NCI-H2196 treated with DMSO at 0.1 percent for 48 hours (cell line): ENCODE results near the gene RPS17.
"Not testable (repeated sequence)": the region's sequence is repeated elsewhere in the genome, so short reads cannot be mapped to it uniquely, and the experiment has no call there.

Source experiments
- DNase-seq: peaks from one replicate; lab custom pipeline; 2025; ENCODE audit not compliant: unreplicated experiment; lab: John Stamatoyannopoulos, UW

The RPS17 gene

DNA sequence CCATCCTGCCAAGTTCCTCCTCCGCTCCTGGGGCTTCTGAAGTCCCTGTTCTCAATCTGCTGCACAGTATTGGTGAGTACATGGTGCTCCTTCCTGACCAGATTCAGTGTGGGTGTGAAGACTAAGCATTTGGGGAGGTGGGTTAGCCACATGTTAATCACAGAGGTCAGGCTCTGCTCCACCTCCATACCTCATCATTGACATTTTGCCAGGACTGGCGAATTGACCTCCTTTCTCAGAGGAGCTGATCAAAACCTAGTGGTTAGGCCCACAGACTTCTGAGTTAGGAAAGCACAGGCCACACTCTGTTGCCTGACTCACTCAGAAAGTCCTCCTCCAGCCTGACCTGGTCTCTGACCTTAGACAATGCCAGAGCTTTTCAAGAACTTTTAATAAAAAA is 8.4 kb upstream of the RPS17 start:
- no peak for DNase-seq

DNA sequence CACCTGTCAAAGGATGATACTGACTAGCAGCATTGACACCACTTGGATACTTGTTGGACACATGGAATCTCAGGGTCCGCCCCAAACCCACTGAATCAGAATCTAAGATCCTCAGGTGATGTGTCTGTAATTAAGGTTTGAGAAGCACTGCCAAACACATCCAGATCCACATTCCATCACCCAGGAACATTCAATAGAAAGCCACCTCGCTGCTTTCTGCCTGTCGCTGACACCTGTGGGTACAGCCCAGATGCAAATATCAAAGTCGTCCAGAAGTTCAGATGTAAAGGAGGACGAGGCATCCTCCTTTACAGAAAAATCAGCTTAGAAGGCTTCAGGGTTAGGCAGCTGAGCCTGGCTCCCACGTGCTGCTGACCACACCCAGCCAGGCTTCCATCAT is 5.2 kb upstream of the RPS17 start:
- DNase-seq, result no peak

DNA sequence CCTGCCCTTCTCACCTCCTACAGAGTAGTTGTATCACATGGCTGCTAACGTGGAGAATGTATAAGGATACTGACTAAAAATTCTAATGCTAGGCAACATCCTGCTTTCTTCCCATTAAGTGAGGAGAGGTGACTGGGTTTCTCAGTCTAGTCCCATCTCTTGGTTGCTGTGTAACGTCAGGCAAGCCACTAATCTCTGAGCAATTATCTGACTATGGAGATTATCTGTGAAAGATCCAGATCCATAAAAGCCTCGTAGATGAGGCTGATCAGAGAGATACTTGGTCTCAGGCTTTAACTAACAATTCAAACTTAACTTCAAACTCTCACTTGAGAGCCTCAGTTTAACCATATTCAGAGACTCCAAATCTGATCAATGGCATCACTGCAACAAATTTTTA is 4.7 kb upstream of the RPS17 start:
- no peak for DNase-seq

DNA sequence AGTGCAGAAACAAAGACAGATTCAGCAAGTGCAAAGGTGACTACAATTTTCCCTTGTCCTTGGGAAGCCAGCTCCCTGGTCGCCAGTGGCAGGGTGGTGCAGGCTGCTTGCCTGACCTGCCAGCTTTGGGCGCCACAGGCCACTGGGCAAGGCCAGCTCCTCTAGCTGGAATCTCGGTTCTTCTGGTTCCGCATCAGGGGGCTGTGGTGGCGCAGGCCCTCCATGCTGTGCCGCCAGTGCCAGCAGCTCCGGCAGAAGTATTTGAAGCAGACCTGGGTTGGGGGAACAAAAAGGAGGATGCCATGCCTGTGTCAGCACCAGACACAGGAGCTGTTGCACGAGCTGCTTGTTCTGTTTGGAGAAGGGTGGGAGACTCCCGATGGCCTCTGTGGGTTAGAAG is 4.2 kb upstream of the RPS17 start:
- no peak for DNase-seq

DNA sequence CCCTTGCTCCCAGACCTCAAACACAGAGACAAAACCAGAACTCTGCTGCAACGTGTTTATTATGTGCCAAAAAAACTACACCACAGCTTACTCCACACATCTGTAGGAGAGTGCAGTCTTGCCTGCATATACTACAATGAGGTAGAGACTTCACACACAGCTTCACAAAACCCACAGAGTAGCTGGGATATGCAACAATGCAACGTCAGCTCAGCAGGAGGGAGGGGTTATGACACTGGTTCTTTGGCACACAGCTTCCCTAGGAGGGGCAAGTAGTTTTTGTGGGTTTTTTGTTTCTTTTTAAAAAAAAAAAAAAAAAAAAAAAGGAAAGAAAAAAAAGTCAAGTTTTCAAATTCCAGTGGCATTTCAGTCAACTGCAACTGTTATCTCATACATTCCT is 2.9 kb upstream of the RPS17 start:
- DNase-seq, result no peak

DNA sequence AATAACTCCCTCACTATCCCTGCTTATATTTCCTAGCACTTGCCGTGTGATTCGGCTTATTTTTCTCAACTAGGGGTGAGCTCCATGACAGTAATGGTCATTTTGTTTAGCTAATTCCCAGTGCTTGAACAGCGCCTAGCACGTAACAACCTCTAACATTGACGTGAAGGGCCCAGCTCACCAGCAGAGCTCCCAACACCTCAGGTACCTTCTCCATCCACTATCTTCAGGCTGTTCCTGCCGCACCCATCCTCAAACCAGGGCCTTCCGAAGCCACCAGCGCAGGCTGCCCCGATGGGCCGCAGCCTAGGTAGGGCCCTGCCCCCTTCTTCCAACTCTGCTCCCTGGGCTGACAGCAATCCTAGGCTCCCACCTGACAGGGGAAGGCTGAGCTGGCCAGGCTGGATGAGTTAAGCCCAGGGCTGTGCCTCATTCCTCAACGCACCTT is 751 bp upstream of the RPS17 start:
- no peak for DNase-seq

DNA sequence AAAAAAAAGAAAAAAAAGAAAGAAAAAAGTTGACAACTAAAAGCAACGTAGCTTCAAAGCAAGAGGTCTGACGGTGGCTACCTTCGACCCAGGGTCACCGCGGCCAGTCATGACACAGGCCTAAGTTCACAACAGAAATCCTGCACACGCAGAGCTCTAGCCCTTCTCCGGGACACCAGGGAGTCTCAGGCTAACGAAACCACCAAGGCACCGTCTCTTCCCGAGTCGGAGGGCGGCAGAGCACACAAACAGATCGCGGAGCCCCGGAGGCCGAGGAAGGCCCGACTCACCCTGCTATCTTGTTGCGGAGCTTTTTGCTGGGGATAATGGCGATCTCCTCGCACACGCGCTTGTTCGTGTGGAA is 584 bp downstream of the RPS17 start:
- DNase-seq, result no peak

DNA sequence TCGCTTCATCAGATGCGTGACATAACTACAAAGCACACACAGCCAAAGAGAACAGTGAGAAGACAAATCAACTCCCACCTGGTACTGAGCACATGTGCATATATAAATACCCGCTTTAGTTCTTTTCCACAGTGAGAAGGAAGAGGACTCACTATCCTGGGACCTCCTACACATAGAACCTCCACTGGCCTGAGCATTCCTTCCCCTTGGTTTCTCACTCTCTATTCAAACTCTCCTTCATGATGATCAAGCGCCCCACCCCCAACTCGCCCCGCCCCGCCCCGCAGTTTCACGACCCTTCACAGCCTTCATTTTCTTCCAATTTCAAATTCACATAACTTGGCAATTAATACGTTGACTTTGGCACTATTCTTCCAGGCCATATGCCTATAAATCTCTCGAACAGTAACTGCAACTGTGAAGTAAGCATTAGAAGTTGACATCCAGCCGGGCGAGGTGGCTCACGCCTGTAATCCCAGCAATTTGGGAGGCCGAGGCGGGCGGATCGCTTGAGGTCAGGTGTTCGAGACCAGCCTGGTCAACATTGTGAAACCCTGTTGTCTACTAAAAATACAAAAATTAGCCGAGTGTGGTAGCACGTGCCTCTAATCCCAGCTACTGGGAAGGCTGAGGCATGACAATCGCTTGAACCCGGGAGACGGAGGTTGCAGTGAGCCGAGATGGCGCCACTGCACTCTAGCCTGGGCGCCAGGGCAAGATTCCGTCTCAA is 1.1 kb downstream of the RPS17 start:
- DNase-seq, result no peak

DNA sequence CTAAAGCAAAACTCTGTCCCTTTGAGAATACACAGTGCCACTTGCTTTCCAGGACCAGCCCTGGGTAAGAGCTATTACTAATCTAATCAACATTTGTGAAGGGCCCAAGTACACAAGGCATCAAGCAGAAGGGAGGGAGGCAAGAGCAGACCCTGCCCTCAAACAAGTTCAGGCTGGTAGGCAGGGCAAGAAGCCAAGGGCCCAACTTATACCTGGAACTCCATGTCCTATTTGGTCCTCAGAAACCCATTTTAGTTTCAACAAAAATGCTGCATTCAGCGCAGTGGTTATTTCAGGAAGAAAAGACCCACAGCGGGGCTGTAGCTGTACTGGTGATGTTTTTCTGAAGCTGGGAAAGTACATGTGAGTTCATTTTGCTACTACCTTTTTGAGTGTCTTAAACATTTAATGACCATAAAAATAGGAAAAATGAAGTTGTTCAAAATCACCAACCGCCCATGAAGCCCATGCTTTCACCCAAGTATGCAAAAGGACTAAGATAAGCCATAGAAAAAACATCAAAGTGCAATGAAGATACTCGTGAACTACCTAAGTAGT is 2.8 kb downstream of the RPS17 start:
- no peak for DNase-seq

DNA sequence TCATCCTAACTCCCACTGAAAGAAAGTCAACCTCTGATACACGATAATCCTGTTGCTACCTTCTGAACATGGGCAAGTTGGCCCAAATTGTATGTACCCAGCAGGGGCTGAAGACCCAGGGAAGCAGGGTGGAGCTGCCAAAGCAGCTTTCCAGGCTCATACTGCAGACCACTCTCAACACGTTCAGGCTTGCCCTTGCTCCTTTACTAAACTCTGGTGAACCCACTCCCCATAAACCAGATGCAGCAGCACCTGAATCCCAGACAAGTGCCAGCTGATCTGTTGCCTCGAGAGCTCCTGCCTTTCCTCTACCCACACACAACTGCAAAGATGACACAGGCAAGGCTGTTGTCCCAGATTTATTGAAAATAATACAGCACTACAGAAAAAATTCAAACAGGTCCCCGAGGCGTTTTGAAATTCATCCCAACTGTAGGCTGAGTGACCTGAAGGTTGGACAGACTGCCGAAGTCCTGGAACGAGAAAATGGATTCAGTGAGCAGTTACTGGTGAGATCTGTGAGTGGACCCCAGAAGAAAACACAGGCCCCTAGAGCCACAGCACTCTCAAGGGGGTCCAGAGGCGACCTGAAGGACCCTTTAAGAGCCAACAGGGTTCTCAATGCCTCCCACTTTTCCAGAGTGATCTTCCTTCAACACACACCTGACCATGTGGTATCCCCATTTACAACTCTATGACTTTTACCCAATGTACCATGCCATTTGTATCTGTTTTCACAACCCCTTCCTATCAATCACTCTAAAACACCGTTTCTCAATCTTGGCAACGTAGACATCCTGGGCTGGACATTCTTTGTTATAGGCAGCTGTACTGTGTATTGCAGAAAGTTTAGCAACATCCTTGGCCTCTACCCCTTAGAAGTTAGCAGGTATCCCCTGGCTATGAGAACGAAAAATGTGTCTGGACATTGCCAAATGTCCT is 3.6 kb downstream of the RPS17 start:
- DNase-seq, result no peak

DNA sequence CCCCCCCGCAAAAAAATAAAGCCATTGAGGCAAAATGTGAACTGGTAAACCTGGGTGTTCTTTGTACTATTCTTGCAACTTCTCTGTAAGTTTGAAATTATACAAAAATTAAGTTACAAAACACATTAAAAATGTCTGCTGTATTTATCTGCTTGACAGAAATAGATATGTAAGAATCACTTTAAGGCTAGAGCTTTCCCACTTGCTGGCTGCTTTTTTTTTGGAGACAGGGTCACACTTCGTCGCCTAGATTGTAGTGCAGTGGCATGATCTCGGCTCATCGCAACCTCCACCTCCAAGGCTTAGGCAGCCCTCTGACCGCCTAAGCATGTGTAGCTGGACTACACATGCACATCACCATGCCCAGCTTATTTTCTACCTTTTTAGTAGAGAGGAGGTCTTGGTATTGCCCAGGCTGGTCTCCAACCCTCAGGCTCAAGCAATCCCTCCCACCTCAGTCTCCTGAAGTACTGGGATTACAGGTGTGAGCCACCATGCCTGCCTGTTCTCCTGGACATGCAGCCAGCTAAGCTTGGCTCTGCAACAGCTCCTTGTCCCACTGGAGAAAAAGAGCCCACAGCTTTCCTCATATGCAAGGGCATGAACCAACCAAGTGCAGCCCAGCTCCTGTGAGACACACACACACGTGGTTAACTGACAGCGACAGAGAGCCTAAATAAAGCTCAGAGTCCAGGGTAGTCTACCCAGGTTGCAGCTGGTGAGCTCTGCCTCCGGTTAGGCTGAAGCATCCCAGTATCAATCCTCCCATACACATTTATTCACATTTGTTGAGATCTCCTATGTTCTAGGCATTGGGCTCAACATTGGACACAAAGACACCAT is 4.5 kb downstream of the RPS17 start:
- no peak for DNase-seq

DNA sequence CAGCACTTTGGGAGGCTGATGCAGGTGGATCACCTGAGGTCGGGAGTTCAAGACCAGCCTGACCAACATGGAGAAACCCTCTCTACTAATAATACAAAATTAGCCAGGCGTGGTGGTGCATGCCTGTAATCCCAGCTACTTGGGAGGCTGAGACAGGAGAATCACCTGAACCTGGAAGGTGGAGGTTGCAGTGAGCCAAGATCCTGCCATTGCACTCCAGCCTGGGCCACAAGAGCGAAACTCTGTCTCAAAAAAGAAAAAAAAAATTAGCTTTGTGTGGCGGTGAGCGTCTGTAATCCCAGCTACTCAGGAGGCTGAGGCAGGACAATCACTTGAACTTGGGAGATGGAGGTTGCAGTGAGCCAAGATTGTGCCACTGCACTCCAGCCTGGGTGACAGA is 5.1 kb downstream of the RPS17 start:
- not testable (repeated sequence) for DNase-seq

DNA sequence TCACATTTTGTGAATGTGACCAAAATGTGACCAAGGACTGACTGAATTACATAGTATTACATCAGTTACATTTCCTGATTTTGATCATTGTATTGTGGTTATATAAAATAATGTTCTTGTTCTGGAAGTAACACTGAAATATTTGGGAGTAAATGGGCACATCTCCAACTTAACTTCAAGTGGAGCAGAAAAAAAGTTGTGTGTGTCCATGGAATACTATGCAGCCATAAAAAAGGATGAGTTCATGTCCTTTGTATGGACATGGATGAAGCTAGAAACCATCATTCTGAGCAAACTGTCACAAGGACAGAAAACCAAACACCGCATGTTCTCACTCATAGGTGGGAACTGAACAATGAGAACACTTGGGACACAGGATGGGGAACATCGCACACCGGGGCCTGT is 5.8 kb downstream of the RPS17 start:
- not testable (repeated sequence) for DNase-seq

DNA sequence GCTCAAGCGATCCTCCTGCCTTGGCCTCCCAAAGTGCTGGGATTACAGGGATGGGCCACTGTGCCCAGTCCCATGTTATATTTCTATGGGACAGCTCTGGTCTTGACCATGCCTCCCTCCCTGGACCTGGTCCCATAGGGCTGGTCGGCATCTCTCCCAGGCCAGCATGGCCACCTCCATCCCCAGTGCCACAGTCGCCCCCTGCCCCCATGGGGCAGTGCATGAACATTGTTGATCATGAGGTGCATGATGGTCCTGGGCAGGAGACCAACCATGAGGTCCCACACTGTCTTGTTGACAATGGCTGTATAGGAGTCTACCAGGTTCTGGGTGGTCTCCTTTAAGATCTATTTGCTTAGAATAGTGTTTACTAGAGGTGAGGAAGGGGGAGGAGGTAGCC is 6.5 kb downstream of the RPS17 start:
- DNase-seq, result no peak

DNA sequence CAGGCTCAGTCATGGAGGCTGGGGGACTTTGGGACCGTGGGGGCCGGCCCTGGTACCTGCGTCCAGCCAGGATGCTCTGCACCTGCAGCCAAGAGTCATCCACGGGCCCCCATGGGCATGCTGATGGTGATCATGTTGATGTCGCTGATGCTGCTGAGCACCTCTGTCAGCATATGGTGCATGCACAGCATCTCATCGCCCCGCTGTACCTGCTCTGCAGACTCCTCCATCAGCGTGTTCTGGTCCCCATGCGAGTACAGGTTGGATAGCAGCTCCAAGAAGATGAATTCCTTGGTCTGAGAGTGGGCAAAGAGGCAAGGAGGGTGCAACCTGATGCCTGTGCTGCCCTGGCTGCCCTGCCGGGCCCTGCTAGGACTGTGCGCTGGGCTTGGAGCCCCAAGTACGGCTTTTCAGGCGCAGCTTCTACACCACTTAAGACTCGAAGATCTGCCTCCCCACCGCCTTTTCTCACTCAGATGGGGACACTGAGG is 7.2 kb downstream of the RPS17 start:
- DNase-seq, result no peak

DNA sequence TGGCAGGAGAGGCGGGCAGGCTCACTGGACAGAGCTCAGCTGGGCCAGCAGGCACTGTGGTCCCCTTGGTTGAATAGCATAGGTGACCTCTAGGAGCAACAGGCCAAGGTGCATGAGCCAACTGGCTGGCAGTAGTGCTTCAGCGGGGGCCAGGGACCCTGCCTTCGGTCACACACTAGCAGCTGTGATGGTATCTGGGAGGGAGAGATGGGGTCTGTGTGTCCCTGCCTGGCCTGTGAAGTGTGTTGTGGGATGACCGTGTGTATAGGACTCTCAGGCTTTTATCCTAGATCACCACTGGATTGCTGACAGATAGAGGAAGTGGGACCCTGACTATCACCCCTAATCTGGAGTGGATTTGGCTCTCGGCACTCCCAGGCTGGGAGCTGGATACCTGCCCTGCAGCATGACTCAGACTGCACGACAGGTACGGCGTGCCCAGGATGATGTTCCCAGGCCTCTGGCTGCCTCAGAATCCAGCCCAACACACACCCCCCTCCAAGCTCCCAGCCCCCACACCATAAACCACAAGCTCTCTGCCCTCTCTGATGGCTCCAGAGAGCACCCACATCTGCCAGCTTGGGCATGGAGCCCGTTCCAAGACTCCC is 7.8 kb downstream of the RPS17 start:
- no peak for DNase-seq

DNA sequence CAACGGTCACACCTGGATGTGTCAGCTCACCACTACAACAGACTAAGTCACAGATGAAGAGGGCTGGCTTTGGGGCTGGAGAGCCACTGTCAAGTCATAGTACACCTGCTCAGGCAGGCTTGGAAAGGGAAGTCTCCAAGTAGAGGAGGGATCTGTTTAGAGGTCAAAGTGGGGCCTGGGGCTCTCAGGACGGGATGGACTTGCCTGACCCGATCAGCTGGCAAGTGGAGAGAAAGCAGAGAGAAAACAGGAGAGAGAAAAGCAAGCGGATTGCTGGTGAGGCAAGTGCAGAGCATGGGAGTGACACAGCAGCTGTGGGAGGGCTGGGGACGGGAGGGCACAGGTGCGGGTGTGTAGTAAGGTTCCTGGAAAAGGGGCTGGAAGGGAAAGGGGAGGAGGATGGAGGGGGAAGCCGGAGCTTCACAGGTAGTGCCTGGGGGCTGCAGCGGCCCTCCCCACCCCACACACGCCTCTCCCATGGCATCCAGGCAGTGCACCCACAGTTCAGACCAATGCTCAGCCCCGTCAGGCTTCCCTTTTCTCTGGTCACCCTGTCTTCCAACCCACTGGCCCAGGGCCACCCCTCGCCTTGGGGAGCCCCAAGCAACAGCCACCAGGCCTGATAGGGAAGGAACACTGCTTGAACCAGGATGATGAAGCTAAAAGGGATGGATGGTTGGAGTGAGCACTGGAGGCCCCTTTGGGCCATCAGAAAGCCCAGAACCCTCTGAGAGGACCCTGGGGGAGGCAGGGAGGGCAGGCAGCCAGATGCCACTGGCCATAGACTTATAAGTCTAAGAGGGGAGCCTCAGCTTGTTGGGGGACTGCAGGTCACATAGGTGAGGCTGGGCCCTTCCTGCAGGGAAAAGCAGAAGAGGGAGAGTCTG is 8.5 kb downstream of the RPS17 start:
- no peak for DNase-seq

DNA sequence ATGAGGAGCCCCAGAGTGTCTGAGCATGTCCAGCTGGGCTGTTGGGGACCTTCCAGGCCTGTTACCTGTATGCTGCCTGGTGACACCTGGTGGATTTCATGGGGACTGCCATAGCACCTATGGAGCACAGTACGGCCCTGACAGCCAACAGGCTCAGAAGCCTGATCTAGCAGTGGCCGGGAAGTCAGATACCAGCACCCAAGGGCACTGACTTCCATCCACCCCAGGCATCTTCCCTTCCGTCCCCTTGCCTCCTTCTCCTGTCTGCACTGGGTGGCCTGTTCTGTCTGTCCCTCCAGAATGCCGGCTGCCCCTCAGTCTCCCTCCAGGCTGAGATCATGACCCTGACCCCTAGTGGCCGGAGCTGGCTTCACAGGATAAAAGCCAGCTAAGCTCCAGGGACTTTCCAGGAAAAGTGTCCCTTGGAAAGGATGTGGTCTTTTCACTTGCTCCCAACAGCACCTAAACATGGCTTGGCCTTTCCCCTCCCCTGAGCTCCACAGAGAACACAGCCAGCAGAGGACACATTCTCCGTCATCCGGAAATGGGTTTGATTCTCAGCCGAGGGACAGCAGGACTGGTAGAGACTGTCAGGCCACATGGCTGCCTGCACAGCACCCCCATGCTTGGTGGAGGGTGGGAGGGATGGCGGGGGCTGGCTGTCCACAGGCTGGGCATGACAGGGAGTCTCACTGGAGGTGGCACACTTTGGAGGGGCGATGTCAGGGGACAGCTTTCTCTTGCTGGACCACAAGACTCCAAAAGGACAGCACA is 9.5 kb downstream of the RPS17 start:
- no peak for DNase-seq

DNA sequence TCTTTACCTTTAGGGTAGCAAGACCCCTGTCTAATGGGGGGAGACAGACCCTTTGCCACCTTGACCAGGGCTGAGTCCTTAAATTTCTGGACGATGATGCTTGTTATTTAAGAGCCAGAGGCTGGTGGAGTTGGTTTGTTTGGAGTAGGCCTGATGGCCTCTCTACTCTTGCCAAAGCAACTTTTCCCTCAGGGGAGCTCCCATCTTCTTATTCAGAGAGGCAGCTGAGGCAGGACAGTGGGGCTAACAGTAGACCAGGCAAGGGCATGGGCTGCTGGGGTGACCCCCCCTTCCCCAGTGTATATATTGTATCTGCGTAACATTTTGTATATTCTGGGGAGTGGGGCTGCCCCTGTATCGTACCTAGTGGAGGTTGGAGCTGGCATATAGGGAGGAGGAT is 10.3 kb downstream of the RPS17 start:
- DNase-seq, result no peak
